ENCODE data around the gene DNAH6. TPM values are rescaled to one million over a fixed set of nuclear protein-coding genes. Genes with fewer than 3 reads are reported as not detected.
"Not testable (repeated sequence)": the region's sequence is repeated elsewhere in the genome, so short reads cannot be mapped to it uniquely, and the experiment has no call there.

Gene DNAH6, protein sequence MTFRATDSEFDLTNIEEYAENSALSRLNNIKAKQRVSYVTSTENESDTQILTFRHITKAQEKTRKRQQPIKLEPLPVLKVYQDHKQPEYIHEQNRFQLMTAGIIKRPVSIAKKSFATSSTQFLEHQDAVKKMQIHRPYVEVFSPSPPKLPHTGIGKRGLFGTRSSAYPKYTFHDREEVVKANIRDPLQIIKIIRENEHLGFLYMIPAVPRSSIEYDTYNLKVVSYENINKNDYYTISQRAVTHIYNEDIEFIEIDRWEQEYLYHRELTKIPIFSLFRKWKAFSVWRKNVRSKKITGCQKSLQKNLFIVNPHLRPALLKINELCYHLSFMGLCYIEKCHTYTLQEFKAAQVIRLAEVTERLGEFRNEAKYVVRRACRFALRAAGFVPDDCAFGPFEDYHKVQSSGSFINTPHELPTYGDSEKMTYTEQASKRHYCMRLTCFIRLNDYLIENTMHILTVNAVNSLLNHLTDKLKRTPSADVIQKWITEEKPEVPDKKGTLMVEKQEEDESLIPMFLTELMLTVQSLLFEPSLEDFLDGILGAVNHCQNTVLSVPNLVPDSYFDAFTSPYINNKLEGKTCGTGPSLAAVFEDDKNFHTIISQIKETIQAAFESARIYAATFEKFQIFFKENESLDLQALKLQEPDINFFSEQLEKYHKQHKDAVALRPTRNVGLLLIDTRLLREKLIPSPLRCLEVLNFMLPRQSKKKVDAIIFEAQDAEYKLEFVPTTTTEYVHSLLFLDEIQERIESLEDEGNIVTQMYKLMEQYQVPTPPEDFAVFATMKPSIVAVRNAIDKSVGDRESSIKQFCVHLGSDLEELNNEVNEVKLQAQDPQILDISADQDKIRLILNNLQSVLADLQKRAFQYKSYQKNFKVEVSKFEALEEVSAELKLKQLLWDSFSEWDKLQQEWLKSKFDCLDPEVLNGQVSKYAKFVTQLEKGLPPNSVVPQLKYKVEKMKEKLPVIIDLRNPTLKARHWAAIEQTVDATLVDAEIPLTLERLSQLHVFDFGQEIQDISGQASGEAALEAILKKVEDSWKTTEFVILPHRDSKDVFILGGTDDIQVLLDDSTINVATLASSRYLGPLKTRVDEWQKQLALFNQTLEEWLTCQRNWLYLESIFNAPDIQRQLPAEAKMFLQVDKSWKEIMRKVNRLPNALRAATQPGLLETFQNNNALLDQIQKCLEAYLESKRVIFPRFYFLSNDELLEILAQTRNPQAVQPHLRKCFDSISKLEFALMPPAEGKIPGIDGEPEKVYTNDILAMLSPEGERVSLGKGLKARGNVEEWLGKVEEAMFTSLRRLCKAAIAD (N-terminal part only)
- 0.02 TPM in 1 of 2 replicates, not detected in the other for total RNA-seq (2014; rRNA removed; shearing (Covaris generic))

DNA sequence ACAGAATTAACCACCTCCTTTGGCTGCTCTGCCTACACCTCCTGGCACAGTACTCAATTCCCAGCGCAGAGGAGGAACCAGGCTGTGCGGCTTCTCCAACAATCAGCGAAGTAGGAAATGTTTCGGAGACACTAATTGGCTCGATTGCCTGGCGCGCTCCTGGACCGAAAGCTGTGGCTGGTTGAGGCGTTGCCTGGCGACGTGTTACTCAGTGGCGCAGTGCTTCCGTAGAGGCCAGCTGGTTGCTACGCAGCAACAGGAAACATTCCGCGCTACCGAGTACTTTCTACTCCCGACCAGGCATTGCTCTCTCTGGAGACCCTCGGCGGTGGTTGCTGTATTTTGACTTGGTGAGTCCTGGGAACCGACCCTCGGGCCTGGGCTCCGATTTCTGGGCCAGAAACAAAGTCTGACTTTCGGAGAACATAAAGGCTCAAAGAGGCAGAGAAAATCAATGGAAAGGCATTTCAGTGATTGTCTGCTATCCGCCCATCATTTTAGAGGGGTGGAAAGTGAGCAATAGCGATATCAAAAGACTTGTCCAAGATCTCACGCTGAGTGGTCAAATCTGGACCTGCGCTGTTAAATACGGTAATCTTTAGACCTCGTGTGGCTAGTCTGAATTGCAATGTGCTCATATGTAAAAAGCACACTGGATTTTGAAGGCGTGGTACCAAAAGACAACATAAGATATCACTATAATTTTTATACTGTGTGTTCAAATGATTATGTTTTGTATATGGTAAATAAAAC is at the start of gene DNAH6:
Gene DNAH6 (plus strand): TSS at position 265 of the 753 bp plus-strand sequence. CDS start 1,329 bp downstream, outside the sequence.
- DNase-seq (ENCODE audit: low spot score) = peak; percentile 94

GRCh38 chr2:84467389-84467788 is 48.9 kb upstream of the DNAH6 start:
- DNase-seq (ENCODE audit: low spot score) = no peak

DNA sequence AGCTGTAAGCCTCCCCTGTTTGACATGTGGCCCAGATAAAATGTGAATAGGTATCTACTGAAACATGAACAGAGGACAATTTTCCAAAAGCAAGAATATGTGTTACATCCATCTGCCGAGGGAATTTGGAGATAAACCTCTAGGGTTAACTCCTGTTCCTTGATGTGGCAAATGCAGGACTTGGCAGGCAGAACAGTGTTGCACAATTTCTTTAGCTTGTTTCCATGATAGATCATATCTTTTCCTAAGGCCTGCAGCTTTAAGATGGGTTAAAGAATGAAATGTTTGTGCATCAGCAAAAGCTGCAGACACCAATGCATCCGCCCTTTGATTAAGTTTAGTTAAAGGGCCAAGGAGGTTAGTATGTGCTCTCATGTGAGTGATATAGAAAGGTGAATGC is 43.9 kb upstream of the DNAH6 start:
- not testable (repeated sequence) for DNase-seq (ENCODE audit: low spot score)

DNA sequence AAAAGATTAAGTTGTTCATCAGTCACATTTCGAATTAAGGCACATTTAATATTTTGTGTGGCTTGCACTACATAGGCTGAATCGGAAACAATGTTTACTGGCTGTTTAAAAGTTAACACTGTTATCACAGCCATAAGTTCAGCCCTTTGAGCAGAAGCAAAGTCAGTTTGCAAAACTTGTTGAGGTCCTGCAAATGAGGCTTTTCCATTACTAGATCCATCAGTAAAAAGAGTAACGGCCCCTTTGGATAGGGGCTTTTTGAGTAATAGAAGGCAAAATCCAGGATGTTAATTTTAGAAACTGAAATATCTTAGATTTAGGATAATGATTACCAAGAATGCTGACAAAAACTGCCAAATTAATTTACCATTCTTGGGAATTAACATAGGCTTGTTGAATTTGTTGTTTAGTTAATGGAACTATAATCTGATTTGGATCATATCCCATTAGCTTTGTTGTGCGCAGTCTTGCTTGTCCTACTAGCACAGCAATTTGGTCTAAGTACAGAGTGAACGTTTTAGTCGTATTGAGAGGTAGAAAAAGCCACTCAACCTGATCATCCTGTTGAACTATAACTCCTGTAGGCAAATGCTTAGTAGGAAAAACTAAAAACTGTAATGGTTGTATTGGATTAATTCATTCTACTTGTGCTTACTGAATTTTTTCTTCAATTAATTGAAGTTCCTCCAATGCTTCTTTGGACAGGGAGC is 43.3 kb upstream of the DNAH6 start:
- DNase-seq (ENCODE audit: low spot score) = no peak

DNA sequence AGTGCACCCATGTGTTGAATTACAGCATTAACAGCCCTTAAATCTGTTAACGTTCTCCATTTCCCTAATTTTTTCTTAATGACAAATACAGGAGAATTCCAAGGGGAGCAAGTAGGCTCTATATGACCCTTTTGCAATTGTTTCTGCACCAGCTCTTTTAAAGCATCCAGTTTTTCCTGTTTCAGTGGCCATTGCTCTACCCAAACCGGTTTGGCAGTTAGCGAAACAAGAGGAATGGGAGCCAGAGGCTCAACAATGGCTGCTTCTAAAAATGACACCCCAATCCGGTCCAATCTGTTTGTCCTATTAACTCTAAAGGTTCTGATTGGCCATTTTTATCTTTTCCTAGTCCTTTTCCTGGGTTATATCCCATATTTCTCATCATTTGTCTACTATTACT is 42.1 kb upstream of the DNAH6 start:
- DNase-seq (ENCODE audit: low spot score) = no peak

DNA sequence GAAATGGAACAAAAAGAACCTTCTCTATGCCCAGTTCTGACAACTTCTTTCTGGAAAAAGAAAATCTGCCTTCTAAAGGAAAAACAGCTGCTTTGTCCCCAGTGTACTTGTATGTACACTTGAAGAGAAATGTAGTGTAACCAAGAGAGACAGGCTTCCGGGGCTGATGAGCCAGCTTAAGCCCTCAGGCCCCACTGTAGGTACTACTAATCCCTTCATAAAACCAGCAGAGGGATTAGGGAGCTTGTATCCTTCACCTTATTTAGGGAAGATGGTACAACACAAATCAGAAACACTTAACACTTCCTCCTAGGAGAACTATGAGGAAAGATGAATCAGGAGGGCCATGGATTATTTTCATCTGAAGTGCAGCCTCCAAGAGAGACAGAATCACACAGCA is 38.4 kb upstream of the DNAH6 start:
- DNase-seq (ENCODE audit: low spot score) = no peak

DNA sequence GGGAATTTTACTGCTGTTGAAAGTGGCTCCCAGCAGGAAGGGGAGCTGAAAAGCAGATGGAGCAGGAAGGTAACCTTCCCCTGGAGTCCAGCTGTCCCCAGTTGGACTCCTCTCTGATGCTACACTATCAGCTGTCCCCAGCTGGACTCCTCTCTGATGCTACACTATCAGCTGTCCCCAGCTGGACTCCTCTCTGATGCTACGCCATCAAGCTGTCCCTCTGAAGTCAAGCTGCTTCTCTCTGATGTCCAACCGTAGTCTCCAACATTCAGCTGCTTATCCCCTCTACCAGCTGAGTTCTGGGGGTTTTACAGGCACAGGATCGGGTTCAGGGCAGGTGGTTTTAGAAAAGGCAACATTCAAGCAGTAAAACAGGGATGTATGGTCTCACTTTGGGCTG is 37.4 kb upstream of the DNAH6 start:
- no peak for DNase-seq (ENCODE audit: low spot score)

DNA sequence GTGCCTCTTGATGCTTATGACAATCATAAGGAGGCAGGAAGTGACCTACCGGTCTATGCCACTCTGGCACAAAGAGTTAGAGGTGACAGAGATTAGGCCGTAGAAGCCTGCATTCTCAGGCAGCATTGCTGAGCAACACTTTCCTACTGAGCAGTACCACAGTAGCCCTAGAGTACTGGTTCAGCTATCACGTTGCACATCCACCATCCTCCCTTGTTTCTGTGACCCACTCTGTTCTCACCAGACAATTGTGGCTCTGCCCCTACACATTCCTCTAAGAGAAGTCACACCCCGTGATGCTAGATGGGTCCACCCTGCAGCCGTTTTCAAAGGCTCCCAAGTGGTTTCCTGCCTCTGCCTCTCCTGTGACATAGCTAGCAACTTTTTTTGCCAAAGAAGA is 34.6 kb upstream of the DNAH6 start:
- DNase-seq (ENCODE audit: low spot score) = no peak

- no peak for DNase-seq (ENCODE audit: low spot score)
Measured at GRCh38 chr2:84482603-84483002, 33.7 kb upstream of the DNAH6 start.

GRCh38 chr2:84483320-84483719 is 33.0 kb upstream of the DNAH6 start:
- DNase-seq (ENCODE audit: low spot score) = no peak

DNA sequence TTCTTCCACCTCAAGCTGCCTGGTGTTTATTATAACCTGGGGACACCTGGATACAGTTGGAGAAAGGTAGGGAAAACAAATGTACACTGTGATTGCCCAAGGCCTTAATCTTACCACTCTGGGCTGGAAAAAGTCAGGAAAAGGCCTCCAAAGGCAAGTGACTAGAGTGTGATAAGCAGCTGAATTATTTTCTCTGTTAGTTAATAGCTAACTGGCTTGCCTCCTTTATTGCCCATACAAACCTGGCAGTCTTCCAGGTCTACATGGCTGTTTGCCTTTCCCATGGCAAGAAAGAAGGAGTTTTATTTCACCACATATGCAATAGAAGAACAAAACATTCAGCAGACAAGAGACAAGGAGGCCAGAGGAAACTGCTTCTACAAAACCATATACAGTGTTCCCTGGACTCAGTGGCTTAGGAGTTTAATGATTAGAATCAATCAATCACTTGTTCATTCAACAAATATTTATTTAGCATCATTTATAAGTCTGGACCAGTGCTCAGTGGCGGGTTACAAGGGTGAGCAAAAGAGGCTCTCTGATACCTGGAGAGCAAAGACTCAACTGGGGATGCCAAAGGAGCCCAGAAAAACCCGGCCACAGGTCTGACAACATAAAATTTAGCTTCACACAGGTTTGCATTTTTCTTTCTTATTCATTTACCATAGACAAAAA is 29.7 kb upstream of the DNAH6 start:
- peak; percentile 29 for DNase-seq (ENCODE audit: low spot score)

GRCh38 chr2:84487298-84487996 is 28.9 kb upstream of the DNAH6 start:
- DNase-seq (ENCODE audit: low spot score) = no peak

GRCh38 chr2:84491256-84491655 is 25.0 kb upstream of the DNAH6 start:
- DNase-seq (ENCODE audit: low spot score) = no peak

DNA sequence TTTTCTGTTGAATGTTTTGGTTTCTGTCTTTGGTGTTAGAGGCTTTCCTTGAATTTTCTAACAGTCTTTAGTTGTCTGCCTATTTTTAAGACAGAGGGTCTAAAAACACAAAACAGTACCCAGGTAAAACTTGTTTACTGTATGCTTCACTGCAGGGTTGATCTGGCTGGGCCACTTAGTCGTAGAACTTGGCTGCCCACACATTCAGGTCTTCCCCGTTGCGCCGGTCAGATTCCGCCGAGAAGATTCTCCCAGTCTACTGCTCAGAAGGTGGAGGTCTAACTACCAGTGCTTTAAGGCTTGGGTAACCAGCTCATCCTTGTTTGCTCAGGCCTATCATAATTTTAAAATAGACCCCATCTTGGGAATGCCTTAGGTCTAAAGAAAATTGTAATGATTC is 24.6 kb upstream of the DNAH6 start:
- no peak for DNase-seq (ENCODE audit: low spot score)

GRCh38 chr2:84492571-84492970 is 23.7 kb upstream of the DNAH6 start:
- DNase-seq (ENCODE audit: low spot score) = no peak

- peak; percentile 49 for DNase-seq (ENCODE audit: low spot score)
Measured at GRCh38 chr2:84493514-84493913, 22.8 kb upstream of the DNAH6 start.

DNA sequence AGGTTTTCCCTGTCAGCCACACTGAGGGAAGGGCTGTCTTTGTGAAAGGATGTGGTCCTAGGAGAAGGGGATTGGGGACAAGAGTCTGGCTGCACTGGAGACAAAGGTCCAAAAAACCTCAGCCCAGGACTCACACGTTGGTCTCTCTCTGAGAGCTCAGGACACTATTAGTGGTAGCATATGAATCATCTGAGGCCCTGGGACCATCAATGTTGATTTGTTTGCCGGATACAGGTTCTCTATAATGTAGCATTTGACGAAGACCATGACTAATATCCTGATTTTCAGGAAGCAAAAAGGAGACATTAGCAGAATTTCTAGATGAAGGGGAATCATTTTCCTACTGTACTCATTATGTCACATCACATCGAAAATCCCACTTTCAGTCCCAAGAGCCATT is 22.2 kb upstream of the DNAH6 start:
- DNase-seq (ENCODE audit: low spot score) = no peak

- DNase-seq (ENCODE audit: low spot score) = peak; percentile 66
Measured at GRCh38 chr2:84495539-84496146, 20.7 kb upstream of the DNAH6 start.

DNA sequence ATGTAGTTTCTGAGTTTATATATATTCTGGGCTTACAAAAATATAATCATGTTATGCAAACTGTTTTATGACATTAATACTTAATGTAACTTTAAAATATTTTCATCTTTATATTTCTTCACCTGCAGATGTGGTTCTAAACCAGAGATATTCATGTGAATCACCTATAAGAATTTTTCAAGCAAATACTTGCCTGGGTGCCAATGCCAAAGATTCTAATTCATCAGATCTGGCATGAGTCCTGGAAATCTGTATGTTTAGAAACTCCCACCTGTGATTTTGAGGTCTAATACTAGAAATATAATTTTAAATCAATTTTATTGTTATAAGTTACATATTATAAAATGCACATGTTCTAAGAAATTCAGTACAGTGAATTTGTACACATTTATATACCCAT is 19.9 kb upstream of the DNAH6 start:
- no peak for DNase-seq (ENCODE audit: low spot score)
